Stimulated activated CD8-positive, alpha-beta memory T cell treated with anti-CD3 and anti-CD28 coated beads, Interleukin-4, amount 100 ng/mL, for 4 hours (primary cell): Measurements from ENCODE around the gene C1QA.

Experiments used
- DNase-seq, 2 donors: peaks; one replicate each; pipeline ENCODE4 v3.0.0-alpha.2; 2020; ENCODE audit warnings: low read depth in 2 of 2, low spot score in 1 of 2

C1QA gene

DNA sequence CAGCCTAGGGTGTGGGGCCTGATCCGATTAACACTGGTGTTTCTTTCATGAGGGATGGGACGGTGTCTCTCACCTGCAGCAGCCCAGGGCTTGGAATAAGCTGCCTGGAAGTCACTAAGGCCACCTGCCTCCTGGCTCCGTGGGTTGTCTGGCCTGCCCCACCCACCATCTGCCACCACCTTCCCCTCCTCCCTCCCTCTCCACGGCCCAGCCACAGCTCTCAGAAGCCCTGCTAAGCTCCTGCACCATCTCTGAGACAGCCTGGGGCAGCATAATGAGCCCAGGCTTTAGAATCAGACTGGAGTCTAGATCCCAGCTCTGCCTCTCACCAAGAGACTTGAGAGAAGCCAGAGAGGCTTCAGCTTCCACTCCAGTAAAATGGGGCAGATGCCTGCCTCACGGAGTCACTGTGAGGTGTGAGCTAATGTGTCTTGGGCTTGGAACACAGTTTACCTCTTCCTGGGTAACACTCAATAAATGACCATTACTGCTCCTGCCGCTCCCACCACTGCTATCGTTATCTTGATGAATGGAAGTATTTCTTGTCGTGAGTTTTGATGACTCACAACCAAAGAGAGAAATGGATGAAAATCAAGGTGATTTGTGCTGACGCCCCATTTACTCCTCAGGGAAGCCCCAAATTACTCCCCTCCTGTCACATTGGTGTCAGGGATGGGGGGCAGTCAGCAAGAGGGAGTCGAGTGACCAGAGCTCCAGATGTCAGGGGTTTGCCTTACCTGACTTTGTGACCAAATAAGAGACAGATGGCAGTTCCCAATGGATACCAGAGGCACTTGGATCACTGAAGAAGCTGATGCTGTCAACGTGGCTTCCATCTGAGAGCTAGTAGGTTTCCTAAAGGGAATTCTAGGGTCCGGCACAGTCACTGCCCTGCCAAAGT lies 23.5 kb upstream of the C1QA start:
- DNase-seq, result no peak

DNA sequence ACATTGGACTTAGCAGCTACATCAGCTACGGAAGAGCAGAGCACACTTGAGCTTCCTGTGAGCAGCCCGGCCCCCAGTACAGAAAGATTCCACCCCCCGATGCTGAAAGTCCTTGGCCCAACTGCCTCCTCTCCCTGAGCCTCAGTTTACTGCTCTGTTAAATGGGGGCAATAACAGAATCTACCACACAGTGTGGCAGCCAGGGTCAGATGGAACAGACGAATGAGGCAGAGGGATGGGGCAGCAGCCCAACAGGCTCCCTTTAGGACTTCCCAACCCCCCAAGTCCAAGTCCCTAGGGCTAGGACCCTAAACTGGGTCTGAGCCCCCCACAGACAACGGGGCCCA lies 22.9 kb upstream of the C1QA start:
- DNase-seq, result no peak

DNA sequence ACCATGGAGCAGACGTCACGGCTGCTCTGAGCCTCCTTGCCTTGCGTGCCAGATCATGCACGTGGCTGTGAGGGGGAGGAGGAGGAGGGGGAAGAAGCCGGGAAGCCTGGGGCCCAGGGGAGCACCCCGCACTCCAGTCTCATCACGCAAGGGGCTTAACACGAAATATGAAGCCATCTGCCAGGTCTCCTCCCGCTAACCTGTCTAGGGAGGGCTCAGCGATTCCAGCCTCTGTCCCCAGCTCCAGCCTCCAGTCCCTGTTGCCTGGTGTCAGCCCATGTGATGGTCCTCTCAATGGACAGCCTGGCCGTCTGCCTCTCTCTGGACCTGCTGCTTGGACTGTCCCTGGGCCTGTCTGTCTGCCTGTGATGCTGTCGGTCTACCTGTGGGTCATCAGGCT lies 22.5 kb upstream of the C1QA start:
- DNase-seq, result no peak

DNA sequence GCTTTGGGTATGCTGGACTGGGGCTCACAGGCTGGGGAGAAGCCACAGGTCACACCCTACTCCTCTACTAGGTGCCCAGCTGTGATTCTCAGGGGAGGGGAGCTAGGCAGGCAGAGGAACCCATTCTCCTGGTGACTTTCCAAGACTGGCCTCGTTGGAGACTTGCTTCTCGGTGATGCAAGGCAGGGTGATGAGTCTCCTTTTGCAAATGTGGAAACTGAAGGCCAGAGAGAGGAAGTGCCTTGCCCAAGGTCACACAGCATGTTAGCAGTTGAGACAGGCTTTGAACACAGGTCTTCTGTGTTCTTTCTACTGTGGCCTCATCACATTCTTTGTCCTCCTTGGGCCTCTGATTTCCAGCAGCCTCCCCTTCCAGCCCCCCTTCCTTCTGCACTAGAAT lies 20.5 kb upstream of the C1QA start:
- no peak for DNase-seq

DNA sequence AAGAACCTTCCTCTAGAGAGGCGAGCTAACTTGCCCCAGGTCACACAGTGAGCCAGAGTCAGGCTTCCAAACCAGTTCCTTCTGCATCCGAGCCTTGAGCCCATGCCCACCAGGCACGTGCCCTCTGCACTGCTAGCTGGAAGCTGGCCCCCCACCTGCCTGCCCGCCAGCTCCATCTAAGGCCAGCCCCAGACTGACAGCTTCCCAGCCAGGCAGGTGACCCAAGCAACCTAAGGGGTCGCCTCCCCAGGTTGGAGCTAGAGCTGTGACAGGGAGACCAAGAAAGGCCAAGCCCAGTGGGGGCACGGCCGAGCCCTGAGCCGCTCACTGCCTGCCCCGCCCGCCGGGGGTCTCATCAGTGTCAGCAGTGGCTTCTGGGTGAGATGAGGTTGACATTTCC lies 19.9 kb upstream of the C1QA start:
- DNase-seq, result no peak

DNA sequence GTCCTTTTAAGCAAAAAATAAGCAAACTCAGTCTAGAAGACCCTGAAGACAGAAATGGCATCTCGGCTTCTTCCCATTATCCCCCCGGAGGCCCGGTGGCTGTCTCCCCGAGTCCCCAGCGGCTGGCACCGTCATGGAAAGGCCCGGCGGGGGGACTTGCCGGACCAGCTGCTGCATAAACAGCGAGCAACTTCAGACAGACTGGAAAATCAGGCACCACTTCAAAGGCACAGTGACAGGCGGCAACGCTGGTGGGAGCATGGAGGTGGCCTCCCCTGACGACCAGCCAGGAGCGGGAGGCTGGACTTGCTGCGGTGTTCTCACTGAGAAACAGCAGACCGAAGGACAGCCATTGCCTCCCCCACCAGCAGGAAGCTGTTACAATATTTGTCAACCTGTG lies 18.4 kb upstream of the C1QA start:
- DNase-seq, result no peak

DNA sequence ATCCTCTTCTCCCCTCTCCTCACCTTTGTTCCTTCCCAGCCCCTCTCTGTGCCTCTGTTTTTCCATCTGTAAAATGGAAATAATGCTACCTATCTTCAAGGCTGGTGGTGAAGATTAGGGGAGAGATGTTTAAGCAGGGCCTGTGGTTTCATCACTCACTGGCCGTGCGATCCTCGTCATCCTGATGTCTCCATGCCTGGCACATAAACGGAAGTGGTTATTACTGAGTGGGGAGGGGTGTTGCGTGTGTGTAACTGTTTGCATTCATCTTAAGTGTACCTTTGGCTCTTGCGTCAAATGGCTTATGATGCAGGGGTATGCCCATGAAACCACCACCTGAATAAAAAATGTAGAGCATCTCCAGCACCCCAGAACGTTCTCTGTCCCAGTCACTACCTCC lies 17.2 kb upstream of the C1QA start:
- no peak for DNase-seq

DNA sequence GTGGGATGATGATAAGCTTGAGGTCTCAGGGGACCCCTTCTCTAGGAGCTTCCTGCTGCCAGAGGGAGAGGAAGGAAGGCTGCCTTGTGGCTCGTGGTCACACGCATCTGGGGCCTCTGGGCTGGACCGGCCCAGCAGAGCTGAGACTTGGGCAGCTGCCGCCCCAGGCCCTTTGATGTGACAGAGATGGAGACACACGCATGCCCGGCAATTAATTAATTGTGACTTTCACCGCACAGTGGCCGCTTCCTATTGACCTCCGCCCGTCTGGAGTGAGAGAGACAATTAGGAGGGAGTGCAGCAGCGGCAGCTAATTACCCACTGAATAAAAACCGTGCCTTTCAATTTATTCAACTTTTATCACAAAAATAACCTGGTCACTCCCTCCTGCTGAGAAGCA lies 16.6 kb upstream of the C1QA start:
- DNase-seq, result no peak

DNA sequence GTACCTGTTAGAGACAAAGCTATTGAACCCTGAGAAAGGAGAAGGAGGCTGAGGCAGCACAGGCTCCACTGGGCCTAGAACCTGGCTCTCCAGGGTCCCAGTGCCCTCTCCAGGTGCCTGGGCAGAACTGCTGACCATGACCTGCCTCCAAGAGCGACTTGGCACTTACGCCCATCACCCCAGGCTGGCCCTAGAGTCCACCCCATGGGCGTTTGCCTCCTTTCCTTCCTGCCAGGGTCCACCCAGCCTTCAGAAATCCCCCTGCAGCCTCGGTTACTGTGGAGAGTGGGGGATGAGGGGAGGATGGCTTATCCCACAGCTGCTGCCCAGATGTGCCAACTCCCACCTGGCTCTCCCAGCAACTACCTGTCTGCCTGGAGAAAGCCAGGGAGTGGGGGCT lies 14.7 kb upstream of the C1QA start:
- DNase-seq, result no peak

DNA sequence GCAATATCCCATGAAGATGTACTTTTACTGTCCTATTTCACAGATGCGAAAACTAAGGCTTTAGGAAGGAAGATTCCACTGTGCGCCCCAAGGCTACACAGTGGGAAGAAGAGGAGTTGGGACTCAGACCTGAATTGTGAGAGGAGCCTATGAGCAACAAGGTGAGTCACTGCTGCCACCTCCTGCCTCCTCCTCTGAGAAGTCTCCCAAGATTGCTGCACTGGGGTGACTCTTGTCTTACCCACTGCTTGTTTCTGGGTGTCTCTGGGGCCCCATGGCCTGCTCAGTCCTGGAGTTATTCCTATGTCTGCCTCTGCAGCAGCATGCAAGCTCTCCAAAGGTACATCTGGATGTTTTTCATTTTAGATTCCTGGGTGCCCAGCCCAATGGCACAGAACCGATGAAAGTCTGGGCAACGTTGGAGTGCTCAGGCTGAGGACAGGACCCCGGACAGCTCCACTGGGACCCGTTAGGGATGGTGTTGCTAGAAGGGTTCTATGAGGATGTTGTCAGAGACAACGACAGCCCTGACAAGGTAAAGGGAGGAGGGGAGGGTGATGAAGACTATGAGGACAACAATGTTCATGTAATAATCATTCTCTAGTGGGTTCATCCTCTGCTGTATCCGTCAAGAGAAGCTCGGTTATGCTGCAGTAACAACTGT lies 11.0 kb upstream of the C1QA start:
- no peak for DNase-seq

DNA sequence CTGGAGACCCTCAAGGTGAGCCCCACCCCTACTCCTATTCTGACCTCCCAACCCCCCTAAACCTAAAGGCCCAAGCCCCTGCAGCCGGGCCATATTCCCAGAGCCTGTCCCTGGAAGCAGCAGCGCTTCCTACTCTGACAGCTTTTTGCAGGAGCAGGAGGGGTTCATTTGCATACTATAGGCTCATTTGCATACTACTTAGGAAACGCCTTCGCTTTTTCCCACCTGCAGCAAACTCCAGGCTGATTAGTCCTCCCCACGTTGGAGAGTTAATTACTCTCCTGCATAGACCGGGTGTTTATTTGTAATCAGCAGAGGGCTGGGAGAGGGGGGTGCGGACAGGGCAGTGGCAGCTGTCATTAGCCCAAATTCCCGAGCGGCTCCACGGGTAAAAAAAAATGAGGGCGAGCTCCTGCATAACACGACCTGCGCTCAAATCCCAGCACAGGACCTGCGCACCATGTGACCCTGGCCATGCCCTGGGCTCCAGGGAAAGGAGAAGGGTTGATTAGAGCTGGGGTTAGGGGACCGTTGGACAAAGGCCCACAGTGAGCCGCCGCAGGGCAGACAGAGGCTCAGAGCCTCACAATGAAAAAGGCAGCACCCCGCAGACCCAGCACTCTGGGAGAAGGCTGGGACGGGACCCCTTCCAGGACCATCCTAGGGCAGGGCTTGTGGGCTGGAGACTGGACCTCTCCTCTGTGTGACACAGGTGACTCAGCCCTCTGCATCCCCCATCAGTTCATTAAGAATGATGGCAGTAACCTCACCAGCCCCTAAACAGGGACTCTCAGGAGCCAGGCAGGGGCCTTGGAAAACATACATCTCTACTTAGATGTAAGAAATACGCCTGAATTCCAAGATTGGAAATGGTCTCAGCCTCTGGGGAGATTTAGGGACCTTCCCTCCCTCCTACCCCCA lies 9.9 kb upstream of the C1QA start:
- DNase-seq, result no peak

DNA sequence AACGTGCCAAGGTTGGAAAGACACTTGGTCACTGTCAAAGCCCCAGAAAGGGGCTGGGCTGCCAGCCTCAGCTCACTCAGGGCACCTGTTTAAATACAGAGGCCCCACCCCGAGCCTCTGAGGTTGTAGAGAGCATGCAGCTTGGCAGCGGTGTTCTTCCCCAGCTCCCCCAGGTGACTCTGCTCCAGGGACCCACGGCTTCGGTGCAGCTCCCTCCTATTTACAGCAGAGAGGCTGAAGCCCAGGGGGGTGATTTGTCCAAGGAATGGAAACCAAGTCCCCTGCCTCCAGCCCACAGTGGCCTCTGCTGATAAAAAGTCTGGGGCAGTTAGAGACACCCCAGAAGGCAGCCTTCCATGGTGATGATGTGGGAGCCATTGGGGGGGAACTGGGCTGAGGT lies 9.1 kb upstream of the C1QA start:
- DNase-seq, result no peak

DNA sequence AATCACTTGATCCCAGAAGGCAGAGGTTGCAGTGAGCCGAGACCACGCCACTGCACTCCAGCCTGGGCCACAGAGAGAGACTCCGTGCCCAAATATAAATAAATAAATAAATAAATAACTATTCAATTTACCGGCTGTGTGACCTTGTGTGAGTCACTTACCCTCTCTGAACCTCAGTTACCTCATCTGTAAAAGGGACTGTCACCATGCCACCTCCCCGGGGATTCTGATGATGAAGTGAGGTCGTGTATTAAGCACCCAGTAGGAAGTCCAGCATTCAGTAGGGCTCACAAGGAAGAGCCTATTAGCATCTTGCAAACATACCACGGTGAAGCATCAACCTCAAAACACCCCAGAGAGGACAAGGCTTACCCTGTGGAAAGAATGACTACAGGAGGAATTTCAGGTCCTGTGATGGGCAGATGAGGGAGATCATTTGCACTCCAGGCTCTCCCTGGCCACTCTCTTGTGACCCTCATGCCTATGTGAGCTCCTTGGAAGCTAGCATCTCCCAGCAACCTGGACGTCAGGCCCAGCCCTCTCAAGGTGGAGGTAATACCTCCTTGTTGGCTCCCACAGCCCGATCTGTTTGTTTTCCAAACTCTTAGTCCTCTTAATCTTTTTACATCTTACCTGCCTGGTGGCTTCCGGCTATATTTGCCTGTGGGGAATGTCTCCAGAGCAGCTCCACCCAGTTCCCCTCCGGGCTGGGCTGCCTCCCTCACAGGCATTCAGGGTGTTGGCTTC lies 7.6 kb upstream of the C1QA start:
- no peak for DNase-seq

DNA sequence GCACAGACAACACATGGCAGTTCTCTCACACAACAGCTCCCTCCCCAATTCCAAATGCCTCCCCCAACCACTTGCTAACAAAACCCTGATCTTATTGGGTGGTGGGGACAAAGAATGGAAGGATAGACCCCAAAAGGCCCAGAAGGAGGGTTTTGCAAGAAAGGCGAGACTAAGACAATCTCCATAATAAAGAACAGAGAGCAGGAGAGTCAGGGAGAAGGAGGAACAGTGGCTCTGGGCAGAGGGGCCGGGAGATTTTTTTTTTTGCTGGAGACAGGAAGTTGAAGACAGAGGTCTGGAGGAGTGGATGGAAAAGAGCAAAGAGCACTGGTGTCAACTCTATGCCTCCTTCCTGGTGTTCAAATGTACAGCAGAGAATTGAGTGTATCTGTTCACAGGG lies 6.5 kb upstream of the C1QA start:
- DNase-seq, result no peak

DNA sequence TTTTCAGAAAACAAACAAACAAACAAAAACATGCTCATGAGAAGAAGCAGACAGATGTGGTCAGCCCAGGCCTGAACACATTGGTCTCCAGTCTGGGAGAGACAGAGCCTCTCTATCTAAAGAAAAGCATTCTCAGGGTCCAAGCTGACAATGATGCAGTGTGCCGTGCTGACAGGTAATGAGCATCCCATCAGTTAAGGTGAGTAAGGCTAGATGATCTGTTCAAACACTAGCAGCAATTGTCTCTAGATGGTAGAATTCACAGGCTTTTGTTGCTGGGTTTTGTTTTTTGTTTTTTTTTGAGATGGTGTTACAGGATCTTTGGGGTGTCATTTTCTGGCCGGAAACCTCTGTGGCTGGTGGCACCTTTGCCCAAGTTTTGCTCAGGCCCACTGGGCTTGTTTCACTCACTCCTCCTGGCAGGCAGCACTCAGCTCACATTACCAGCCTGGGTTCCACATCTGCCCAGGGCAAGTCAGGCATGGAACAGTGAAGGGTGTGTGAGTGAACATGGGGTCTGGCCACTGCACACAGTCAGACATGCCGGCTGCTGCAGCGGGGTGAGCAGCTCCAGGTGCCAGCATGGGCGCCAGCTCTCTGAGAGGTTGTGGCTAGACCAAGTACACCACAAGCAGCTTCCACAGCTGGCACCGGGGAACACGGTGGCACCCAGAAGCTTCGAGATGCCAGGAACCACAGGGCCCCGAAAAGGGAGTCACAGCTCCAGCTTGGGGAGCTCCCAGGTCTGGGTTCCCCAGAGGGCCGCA lies 2.5 kb upstream of the C1QA start:
- no peak for DNase-seq

DNA sequence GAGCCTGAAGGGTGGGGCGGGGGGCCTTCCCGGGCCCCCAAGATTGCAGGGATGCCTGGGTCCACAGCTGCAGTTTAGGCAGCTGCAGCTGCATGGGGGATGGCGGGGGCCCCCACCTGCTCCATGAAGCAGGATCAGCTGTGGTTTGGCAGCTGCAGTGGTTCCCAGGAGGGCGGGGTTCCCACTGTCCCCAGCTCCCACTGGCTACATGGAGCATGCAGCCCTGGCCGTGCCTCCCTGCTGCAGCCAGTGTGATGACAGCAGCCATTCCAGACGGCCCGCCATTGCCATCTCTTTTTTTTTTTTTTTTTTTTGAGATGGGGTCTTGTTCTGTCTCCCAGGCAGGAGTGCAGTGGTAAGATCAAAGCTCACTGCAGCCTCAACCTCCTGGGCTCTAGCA lies 992 bp upstream of the C1QA start:
- DNase-seq, result no peak

DNA sequence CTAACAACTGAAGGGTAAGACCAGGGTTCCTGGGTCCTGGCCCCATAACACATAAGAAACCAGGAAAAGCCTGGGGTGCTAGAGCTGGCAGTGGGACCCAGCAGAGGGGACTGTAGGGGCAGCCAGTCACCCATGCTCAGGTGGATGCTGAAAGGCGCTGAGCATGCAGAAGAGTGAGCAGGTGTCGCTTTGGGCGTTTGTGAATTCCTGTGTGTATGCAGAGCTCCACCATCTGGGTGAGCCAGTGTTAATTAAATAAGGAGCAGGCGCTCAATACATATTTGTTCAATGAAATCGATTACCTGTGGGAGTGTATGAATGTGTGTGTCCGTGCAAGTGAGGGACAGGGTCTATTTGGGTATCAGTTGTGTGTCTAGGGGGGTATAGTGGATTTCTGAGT lies 499 bp downstream of the C1QA start:
- no peak for DNase-seq

DNA sequence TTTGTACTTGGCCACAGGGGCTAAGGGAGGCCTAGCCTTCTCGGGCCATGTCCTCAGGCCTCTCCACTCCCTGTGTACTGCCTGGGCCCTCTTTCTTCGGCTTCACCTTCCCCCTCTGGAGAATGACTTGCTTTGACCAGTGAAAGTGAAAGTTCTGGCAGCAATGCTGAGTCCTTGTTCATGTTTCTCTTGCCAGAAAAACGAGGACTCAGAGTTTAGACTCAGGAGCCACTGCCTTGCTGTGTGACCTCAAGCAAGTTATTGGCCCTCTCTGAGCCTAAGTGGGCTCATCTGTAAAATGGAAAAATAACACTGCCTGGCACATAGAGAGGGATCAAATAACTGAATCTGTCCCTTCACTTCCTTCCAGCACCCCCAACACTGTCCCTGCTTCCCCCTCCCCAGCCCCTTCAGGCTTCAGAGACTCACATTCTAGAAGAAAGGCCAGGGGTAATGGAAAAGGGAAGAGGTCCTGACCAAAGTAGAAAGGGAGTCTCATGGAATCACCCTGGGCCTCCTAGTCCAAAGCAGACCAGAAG lies 1.5 kb downstream of the C1QA start:
- no peak for DNase-seq

DNA sequence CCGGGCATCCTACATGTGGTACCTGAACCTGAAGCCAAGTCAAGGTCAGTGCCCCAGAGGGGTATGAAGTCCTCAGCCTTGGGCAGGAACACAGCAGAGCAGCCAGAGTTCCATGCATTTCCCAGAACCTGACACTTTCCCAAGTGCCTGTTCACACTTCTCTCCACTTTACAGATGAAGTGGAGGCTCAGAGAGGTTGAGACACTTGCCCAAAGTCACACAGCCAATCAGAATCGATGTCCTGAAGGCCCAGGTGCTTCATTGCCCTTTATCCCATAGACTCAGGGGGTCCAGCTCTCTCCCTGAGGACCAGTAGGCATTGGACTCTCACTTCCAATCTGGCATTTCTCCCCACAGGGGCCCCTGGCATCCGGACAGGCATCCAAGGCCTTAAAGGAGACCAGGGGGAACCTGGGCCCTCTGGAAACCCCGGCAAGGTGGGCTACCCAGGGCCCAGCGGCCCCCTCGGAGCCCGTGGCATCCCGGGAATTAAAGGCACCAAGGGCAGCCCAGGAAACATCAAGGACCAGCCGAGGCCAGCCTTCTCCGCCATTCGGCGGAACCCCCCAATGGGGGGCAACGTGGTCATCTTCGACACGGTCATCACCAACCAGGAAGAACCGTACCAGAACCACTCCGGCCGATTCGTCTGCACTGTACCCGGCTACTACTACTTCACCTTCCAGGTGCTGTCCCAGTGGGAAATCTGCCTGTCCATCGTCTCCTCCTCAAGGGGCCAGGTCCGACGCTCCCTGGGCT lies 2.2 kb downstream of the C1QA start:
- no peak for DNase-seq
